ENCODE results near the gene PHF13. TPM values are rescaled to one million over a fixed set of nuclear protein-coding genes. Genes with fewer than 3 reads are reported as not detected.
A peak's percentile ranks its signal among the peaks of the same experiment; 100 is the strongest.

PHF13 gene
- total and polyA plus RNA-seq, 9 of the 15 experiments (the other 6 are each of a cell fraction or from before 2014, with no cell fraction given) = 1.8 to 36.1 (median 11.7) TPM

GRCh38 chr1:6601923-6602668 is 11.4 kb upstream of the PHF13 start (continued):
- TF ChIP-seq THAP12 (CRISPR knock-in tag; IDR thresholded peaks at IDR 0.05) (peak; percentile 92), SNRNP70 (optimal IDR thresholded peaks at IDR 0.05; ENCODE audit: low read depth, low read length) (no peak), ZNF12 (CRISPR knock-in tag; IDR thresholded peaks at IDR 0.05) (no peak), TSHZ1 (CRISPR knock-in tag; IDR thresholded peaks at IDR 0.05) (no peak), NONO (IDR thresholded peaks at IDR 0.05; ENCODE audit: low read depth in 2 of 2, low read length in 1 of 2) (peak in 1 of 2 experiments; percentile 40; a peak in 1 of 4 replicates), TSC22D4 (tag; IDR thresholded peaks at IDR 0.05) (no peak), L3MBTL2 (IDR thresholded peaks at IDR 0.05) (peak; percentile 85), LEF1 (IDR thresholded peaks at IDR 0.05) (no peak), CBFA2T3 (IDR thresholded peaks at IDR 0.05) (no peak), CHD4 (IDR thresholded peaks at IDR 0.05; ENCODE audit: insufficient read depth, insufficient replicate concordance, low read depth, low read length, poor library complexity, severe bottlenecking) (no peak), HES1 (IDR thresholded peaks at IDR 0.05; ENCODE audit: low read depth) (no peak), ZNF395 (CRISPR knock-in tag; IDR thresholded peaks at IDR 0.05) (no peak), E2F3 (CRISPR knock-in tag; IDR thresholded peaks at IDR 0.05) (peak; percentile 62), HDAC1 (IDR thresholded peaks at IDR 0.05) (peak in 1 of 2 experiments; percentile 91; a peak in 2 of 4 replicates), BACH1 (tag; IDR thresholded peaks at IDR 0.05) (no peak)
- TF ChIP-seq, protein P1, sequence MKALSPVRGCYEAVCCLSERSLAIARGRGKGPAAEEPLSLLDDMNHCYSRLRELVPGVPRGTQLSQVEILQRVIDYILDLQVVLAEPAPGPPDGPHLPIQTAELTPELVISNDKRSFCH (CRISPR knock-in tag; IDR thresholded peaks at IDR 0.05) = no peak
- TF ChIP-seq, protein P1 (tag; IDR thresholded peaks at IDR 0.05) = peak; percentile 64
- TF ChIP-seq, protein P2, sequence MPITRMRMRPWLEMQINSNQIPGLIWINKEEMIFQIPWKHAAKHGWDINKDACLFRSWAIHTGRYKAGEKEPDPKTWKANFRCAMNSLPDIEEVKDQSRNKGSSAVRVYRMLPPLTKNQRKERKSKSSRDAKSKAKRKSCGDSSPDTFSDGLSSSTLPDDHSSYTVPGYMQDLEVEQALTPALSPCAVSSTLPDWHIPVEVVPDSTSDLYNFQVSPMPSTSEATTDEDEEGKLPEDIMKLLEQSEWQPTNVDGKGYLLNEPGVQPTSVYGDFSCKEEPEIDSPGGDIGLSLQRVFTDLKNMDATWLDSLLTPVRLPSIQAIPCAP (CRISPR knock-in tag; IDR thresholded peaks at IDR 0.05; ENCODE audit: borderline replicate concordance) = no peak

Data from K562 (cell line).